PFSK-1 (cell line): ENCODE measurements around the gene S1PR4.

Source experiments
- FOXP2 ChIP-seq: optimal IDR thresholded peaks from 2 replicates; pipeline ENCODE3; 2011; ENCODE audit warnings: borderline replicate concordance, control low read depth, inconsistent platforms; ENCODE audit not compliant: insufficient read depth; ENCODE audit errors: extremely low read length, extremely low read depth
- POLR2AphosphoS5 ChIP-seq: IDR thresholded peaks from 2 replicates; pipeline ENCODE4 v1.6.1; 2012; ENCODE audit warnings: low read depth, mild to moderate bottlenecking, control low read depth, low read length, moderate library complexity
- SIN3A ChIP-seq: IDR thresholded peaks from 2 replicates; pipeline ENCODE4 v1.6.1; 2012; ENCODE audit warnings: mild to moderate bottlenecking, low read length, moderate library complexity, borderline replicate concordance; ENCODE audit not compliant: insufficient read depth
- TAF1 ChIP-seq: IDR thresholded peaks from 2 replicates; pipeline ENCODE4 v1.6.1; 2012; ENCODE audit warnings: low read length, control low read depth, borderline replicate concordance; ENCODE audit not compliant: insufficient read depth
- TF ChIP-seq, protein P1 (sequence below), 2 experiments: IDR thresholded peaks; 2 replicates each; pipeline versions ENCODE4 v1.6.1 to v1.8.0; 2011 to 2012; ENCODE audit warnings: low read depth in 2 of 2, low read length in 2 of 2, control low read depth in 1 of 2, inconsistent platforms in 1 of 2, mild to moderate bottlenecking in 1 of 2, moderate library complexity in 1 of 2; ENCODE audit not compliant: insufficient read depth in 1 of 2

Gene S1PR4

GRCh38 chr19:3140667-3141038 is 37.9 kb upstream of the S1PR4 start:
- TF ChIP-seq, protein P1, sequence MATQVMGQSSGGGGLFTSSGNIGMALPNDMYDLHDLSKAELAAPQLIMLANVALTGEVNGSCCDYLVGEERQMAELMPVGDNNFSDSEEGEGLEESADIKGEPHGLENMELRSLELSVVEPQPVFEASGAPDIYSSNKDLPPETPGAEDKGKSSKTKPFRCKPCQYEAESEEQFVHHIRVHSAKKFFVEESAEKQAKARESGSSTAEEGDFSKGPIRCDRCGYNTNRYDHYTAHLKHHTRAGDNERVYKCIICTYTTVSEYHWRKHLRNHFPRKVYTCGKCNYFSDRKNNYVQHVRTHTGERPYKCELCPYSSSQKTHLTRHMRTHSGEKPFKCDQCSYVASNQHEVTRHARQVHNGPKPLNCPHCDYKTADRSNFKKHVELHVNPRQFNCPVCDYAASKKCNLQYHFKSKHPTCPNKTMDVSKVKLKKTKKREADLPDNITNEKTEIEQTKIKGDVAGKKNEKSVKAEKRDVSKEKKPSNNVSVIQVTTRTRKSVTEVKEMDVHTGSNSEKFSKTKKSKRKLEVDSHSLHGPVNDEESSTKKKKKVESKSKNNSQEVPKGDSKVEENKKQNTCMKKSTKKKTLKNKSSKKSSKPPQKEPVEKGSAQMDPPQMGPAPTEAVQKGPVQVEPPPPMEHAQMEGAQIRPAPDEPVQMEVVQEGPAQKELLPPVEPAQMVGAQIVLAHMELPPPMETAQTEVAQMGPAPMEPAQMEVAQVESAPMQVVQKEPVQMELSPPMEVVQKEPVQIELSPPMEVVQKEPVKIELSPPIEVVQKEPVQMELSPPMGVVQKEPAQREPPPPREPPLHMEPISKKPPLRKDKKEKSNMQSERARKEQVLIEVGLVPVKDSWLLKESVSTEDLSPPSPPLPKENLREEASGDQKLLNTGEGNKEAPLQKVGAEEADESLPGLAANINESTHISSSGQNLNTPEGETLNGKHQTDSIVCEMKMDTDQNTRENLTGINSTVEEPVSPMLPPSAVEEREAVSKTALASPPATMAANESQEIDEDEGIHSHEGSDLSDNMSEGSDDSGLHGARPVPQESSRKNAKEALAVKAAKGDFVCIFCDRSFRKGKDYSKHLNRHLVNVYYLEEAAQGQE (IDR thresholded peaks at IDR 0.05; ENCODE audit: insufficient read depth in 1 of 2, low read depth in 2 of 2, low read length in 2 of 2), result no peak
- TF ChIP-seq POLR2AphosphoS5 (no peak), TAF1 (no peak), SIN3A (no peak), FOXP2 (no peak)

DNA sequence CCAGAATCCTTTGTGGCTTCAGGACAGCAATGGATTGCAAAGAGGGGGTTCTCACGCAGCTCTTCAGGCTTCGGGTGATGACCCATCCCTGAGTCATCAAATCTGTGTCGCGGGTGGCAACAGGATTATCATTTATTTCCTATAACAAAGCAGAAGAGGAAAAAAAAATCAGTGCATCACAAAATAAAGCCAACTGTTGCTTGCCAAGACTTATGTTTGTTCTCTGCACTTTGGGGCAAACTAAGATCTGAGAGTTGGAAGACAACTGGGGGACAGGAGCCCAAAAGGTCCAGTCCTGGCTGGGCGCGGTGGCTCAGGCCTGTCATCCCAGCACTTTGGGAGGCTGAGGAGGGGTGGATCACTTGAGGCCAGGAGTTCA is 36.3 kb upstream of the S1PR4 start:
- TF ChIP-seq FOXP2 (no peak), TAF1 (no peak), SIN3A (no peak), POLR2AphosphoS5 (no peak)
- TF ChIP-seq, protein P1 (IDR thresholded peaks at IDR 0.05; ENCODE audit: insufficient read depth in 1 of 2, low read depth in 2 of 2, low read length in 2 of 2), result no peak

DNA sequence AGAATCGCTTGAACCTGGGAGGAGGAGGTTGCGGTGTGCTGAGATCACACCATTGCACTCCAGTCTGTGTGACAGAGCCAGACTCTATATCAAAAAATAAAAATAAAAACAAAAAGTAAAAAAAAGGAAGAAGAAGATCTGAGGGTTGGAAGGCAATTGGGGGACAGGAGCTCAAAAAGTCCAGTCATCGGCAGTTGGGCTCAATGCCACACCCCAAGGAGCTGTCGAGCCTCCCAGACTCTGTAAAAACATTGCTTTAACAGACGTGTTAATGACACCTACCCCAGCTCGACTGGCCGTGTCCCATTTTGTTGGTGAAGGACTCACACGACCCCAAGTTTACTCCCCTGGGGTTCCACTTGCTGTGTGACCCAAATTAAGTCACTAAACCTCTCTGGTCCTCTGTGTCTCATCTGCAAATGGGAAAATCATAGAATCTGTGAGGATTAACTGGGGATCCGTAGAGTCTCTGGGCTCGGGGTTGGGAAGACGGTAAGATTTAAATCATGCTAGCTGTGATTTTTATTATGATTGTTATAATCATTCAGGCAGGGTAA is 35.7 kb upstream of the S1PR4 start:
- TF ChIP-seq, protein P1 (IDR thresholded peaks at IDR 0.05; ENCODE audit: insufficient read depth in 1 of 2, low read depth in 2 of 2, low read length in 2 of 2), result no peak
- TF ChIP-seq FOXP2 (no peak), POLR2AphosphoS5 (no peak), SIN3A (no peak), TAF1 (no peak)

DNA sequence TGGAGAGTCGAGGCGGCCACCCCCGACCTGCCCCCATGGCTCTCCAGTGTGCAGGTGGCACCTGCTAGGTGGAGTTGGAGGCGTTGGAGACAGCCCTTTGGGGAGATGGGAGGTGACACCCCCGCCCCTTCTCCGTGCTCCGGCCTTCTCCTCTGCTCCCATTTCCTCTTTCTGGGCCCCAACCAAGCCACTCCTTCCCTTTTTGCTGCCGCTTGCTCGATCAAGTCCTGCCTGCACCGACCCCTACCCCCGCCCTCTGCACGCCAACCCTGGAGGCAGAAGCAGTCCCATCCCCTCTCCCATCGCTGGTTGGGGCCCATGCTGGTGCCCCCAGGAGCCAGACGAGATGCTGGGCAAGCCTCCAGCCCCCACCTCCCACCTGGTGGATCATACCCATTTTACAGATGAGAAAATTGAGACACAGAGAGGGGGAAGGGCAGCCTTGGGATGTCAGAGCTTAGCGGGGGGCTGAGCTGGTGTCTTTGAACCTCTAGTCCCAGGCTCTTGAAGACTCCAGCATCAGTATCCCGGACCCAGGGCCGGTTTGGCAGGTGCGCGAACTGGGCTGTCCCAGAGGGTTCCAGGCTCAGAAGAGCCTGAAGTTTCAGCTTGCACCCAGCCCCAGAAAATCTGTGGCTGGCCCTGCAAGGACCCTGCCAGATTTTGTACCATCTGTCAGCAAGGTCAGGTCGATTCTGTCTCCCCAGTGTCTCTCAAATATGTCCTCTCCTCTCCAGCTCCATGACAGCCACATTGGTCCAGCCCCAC is 32.5 kb upstream of the S1PR4 start:
- TF ChIP-seq POLR2AphosphoS5, result no peak

- TF ChIP-seq FOXP2, result no peak
- TF ChIP-seq SIN3A, result no peak
These were observed 31.9 kb upstream of the S1PR4 start for GRCh38 chr19:3146677-3147100.

DNA sequence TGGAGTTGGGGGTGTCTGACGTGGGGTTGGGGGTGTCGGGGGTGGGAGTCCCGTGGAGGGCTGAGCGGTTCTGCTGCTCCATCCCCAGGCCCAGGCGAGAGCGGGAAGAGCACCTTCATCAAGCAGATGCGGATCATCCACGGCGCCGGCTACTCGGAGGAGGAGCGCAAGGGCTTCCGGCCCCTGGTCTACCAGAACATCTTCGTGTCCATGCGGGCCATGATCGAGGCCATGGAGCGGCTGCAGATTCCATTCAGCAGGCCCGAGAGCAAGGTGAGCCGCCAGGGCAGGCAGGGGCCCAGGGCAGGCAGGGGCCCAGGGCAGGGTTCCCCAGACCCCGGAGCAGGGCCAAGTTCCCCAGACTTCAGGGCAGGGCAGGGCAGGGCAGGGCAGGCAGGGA is 30.1 kb upstream of the S1PR4 start:
- no peak for TF ChIP-seq TAF1
- no peak for TF ChIP-seq FOXP2
- no peak for TF ChIP-seq SIN3A
- TF ChIP-seq POLR2AphosphoS5, result no peak
- TF ChIP-seq, protein P1 (IDR thresholded peaks at IDR 0.05; ENCODE audit: insufficient read depth in 1 of 2, low read depth in 2 of 2, low read length in 2 of 2), result no peak
